K562 (cell line): ENCODE data around the gene PHLDB3. TPM values are rescaled to one million over a fixed set of nuclear protein-coding genes. Genes with fewer than 3 reads are reported as not detected.
A peak's percentile ranks its signal among the peaks of the same experiment; 100 is the strongest.

Experiments
- ATAC-seq: fragments of 200-7000 bp; cut with Tn5 transposase; 3 replicates; pipeline ENCODE4 v1.9.1; 2020; ENCODE audit warnings: moderate library complexity
- BruUV-seq: library from RNA; stranded (reverse); fragments of 400-500 nt; replicated peaks from 2 replicates; lab custom pipeline; 2021; lab: Mats Ljungman, UMichigan
- CTCF ChIA-PET: fragments of 300-600 bp; formaldehyde crosslinking; extraction: SDS; loops from one replicate; lab custom pipeline; 2021; ENCODE audit warnings: low intra/inter-chr PET ratio; lab: Yijun Ruan, JAX
- POLR2A ChIA-PET: fragments of 300-600, 350-650 bp; sonication (Branson Sonifier 250); formaldehyde crosslinking; extraction: SDS; loops from one replicate; lab custom pipeline; 2021; ENCODE audit warnings: antibody characterized with exemption, inconsistent platforms; lab: Yijun Ruan, JAX
- DNase-seq, 4 experiments: peaks; one replicate each; pipeline versions ENCODE4 v3.0.0 to v3.0.0-alpha.2; 2011 to 2018; ENCODE audit warnings: low spot score in 3 of 4, mixed read lengths in 3 of 4; ENCODE audit errors: extremely low read depth in 1 of 4
- FAIRE-seq: peaks from 2 replicates; lab custom pipeline; 2011; peaks lifted over from hg19 to GRCh38; lab: Jason Lieb, UNC
- H2AFZ ChIP-seq: 2 replicates; pipeline ENCODE4 v1.6.0; 2011; ENCODE audit warnings: low read depth, low read length, control low read depth, inconsistent platforms
- H3K27ac ChIP-seq: fragments of 200-600 bp; 3 replicates; pipeline ENCODE4 v1.8.0; 2011; ENCODE audit warnings: low read depth, mild to moderate bottlenecking, control low read depth, inconsistent platforms, low read length, moderate library complexity, mixed read lengths; ENCODE audit errors: extremely low read depth
- H3K27me3 ChIP-seq, 2 experiments: fragments of 300-600 bp in 1 of 2; 2 replicates in 1 of 2; 3 replicates in 1 of 2; pipeline versions ENCODE4 v1.6.0 to v1.8.0; 2011; ENCODE audit warnings: inconsistent platforms in 2 of 2, low read length in 2 of 2, mild to moderate bottlenecking in 1 of 2, mixed read lengths in 1 of 2, moderate library complexity in 1 of 2; ENCODE audit not compliant: control insufficient read depth in 2 of 2, insufficient read depth in 2 of 2
- H3K36me3 ChIP-seq: fragments of 300-600 bp; 3 replicates; pipeline ENCODE4 v1.8.0; 2011; ENCODE audit warnings: mild to moderate bottlenecking, low read length, inconsistent platforms; ENCODE audit not compliant: control insufficient read depth, insufficient read depth
- H3K4me1 ChIP-seq, 2 experiments: fragments of 200-600 bp in 1 of 2; replicated peaks in 1 of 2; 2 replicates in 1 of 2; 3 replicates in 1 of 2; pipeline versions ENCODE4 v1.5.1 to v1.8.0; 2011; ENCODE audit warnings: inconsistent platforms in 2 of 2, low read length in 2 of 2, mild to moderate bottlenecking in 1 of 2, mixed read lengths in 1 of 2, moderate library complexity in 1 of 2; ENCODE audit not compliant: control insufficient read depth in 2 of 2, insufficient read depth in 2 of 2
- H3K4me2 ChIP-seq: 2 replicates; pipeline ENCODE4 v1.6.1; 2011; ENCODE audit warnings: low read length, control low read depth, inconsistent platforms, mixed read lengths; ENCODE audit not compliant: insufficient read depth
- H3K4me3 ChIP-seq: fragments of 200-600 bp; sonication (generic), shearing (Covaris generic); 2 replicates; pipeline ENCODE4 v1.5.1; 2016; ENCODE audit warnings: control low read depth, inconsistent platforms
- H3K79me2 ChIP-seq: fragments of 200-600 bp; 3 replicates; pipeline ENCODE4 v1.8.0; 2011; ENCODE audit warnings: low read length, inconsistent platforms; ENCODE audit not compliant: control insufficient read depth, insufficient read depth
- H3K9ac ChIP-seq, 2 experiments: 2 replicates each; pipeline versions ENCODE4 v1.6.0 to v1.6.1; 2011; ENCODE audit warnings: low read depth in 2 of 2, low read length in 2 of 2, control low read depth in 1 of 2, inconsistent platforms in 1 of 2, mild to moderate bottlenecking in 1 of 2, mixed read lengths in 1 of 2; ENCODE audit not compliant: insufficient read depth in 1 of 2
- H3K9me1 ChIP-seq: one replicate; pipeline ENCODE4 v1.6.0; 2011; ENCODE audit warnings: inconsistent platforms, mild to moderate bottlenecking, low read length, moderate library complexity; ENCODE audit not compliant: control insufficient read depth, insufficient read depth
- H3K9me3 ChIP-seq: replicated peaks from 2 replicates; pipeline ENCODE4 v1.5.1; 2011; ENCODE audit warnings: low read depth, low read length, inconsistent platforms; ENCODE audit not compliant: control insufficient read depth, insufficient read depth
- H4K20me1 ChIP-seq: replicated peaks from 2 replicates; pipeline ENCODE4 v1.6.1; 2011; ENCODE audit warnings: low read length, inconsistent platforms, mixed read lengths; ENCODE audit not compliant: control insufficient read depth, insufficient read depth
- BCOR ChIP-seq: fragments of 450-650 bp; IDR thresholded peaks from 2 replicates; pipeline ENCODE4 v1.6.1; 2016
- E2F3 ChIP-seq: fragments of 250-450 bp; sonication (Bioruptor Pico); IDR thresholded peaks from 2 replicates; pipeline ENCODE4 v1.4.0; 2020; ENCODE audit warnings: mild to moderate bottlenecking
- MTA2 ChIP-seq: fragments of 450-650 bp; IDR thresholded peaks from 2 replicates; pipeline ENCODE4 v1.6.1; 2016; ENCODE audit warnings: low read depth
- RBM25 ChIP-seq: fragments of 200-400 bp; formaldehyde crosslinking; IDR thresholded peaks from 2 replicates; pipeline ENCODE4 v1.6.1; 2018; ENCODE audit warnings: low read length, low read depth, moderate library complexity; ENCODE audit not compliant: severe bottlenecking
- SNIP1 ChIP-seq: fragments of 450-650 bp; IDR thresholded peaks from 2 replicates; pipeline ENCODE4 v1.7.1; 2017; ENCODE audit warnings: low read depth, mild to moderate bottlenecking
- ZBTB9 ChIP-seq: fragments of 450-650 bp; formaldehyde crosslinking; IDR thresholded peaks from 2 replicates; pipeline ENCODE4 v1.4.0; 2020; ENCODE audit warnings: mild to moderate bottlenecking, moderate library complexity
- ZFP36 ChIP-seq: fragments of 150-350 bp; IDR thresholded peaks from 2 replicates; pipeline ENCODE4 v1.6.1; 2018; ENCODE audit warnings: low read length, low read depth; ENCODE audit not compliant: partially characterized antibody
- ZNF121 ChIP-seq: sonication (generic); formaldehyde crosslinking; conservative IDR thresholded peaks from 2 replicates; pipeline ENCODE4 v1.8.0; 2022; ENCODE audit warnings: missing genetic modification reagents
- WGBS: fragments of 100-300 bp; shearing (Covaris generic); methylation state at CpG from one replicate; pipeline ENCODE4 v1.1.6; 2016; ENCODE audit warnings: low coverage, mixed read lengths; ENCODE audit not compliant: insufficient coverage; ENCODE audit errors: missing lambda C conversion rate; 5-methylcytosine and 5-hydroxymethylcytosine counted together
- in situ Hi-C: fragments of 300-500 bp; cut with MboI; formaldehyde crosslinking; loops from 4 replicates; pipeline ENCODE4 v1.15.0; 2018; ENCODE audit warnings: inconsistent platforms, mixed read lengths
- intact Hi-C: fragments of 100-400 bp; cut with micrococcal nuclease; formaldehyde crosslinking; loops from 2 replicates; pipeline ENCODE4 v1.14.2; 2022
- polyA plus RNA-seq, 8 experiments: library from polyadenylated mRNA; depleted of rRNA in 4 of 8; stranded (reverse) in 5 of 8; unstranded in 3 of 8; fragments of >200 nt; fragmentation: Nextera tagmentation in 2 of 8; fragmentation: Illumina TruSeq in 1 of 8; extraction: Ambion mirVana in 2 of 8; extraction: Trizol in 1 of 8; gene quantifications; 2 replicates each; pipeline versions ENCODE4 v1.2.1 to v1.2.3, GENCODE V29; 2011 to 2014; ENCODE audit warnings: inconsistent platforms in 1 of 8, missing spikeins in 1 of 8
- total RNA-seq, 7 experiments: library from RNA; depleted of rRNA in 6 of 7; stranded (reverse); fragments of >200 nt in 6 of 7; fragmentation: Illumina TruSeq in 2 of 7; extraction: Trizol in 2 of 7; gene quantifications; 2 replicates each; pipeline versions ENCODE4 v1.2.1 to v1.2.3, GENCODE V29; 2011 to 2021; ENCODE audit warnings: low replicate concordance in 1 of 7

Gene PHLDB3
- total and polyA plus RNA-seq, 9 of the 15 experiments (the other 6 are each of a cell fraction or from before 2014, with no cell fraction given) = 0.04 to 23.5 (median 3.9) TPM

DNA sequence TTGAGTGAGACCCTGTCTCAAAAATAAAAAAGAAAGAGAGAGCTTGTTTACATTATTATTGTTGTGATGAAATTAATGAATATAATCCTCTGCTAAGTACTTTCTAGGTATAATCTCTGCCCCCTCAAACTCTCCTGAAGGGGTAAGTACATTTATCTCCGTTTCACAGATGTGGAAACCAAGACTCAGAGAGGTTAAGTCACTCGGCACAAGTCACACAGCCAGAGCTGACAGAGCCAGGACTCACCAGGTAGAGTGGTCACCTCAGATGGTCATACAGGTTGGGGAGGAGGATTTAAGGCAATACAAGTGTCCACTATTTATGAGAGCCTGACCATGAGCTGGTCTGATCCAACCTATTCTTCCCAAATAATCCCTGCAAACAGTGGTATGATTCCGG, 24.0 kb downstream of the PHLDB3 start:
- Histone ChIP-seq H3K36me3 (no peaks in the 10 kb centered on the region), H4K20me1 (no peaks in the 10 kb centered on the region), H3K4me3 (no peak overlapping the region), H2AFZ (no peak overlapping the region), H3K4me1 (peaks cover 3% of the 10 kb centered on the region in 2 experiments; a peak in 3 of 5 replicates), H3K27me3 (no peaks in the 10 kb centered on the region), H3K27ac (no peak overlapping the region), H3K9ac (no peak overlapping the region), H3K9me1 (no peaks in the 10 kb centered on the region), H3K9me3 (no peaks in the 10 kb centered on the region), H3K79me2 (no peaks in the 10 kb centered on the region), H3K4me2 (no peak overlapping the region)
- in situ Hi-C loops = no loop called here
- no peak for FAIRE-seq
- DNase-seq = no peak
- no peak for ATAC-seq
- ChIA-PET CTCF (no interaction called here), POLR2A (interaction anchor here (0.8 to 1.2 kb wide), 2 partner anchors 10 to 13 kb away, joined by 3 read pairs; no protein-coding TSS in a partner anchor)
- BruUV-seq = no TSS peak
- TF ChIP-seq MTA2 (no peak), E2F3 (CRISPR knock-in tag) (no peak), ZFP36 (peak; percentile 78), RBM25 (peak; percentile 92), BCOR (peak; percentile 70), SNIP1 (no peak)
- 43% methylated on average over 2 of the region's 3 CpGs for WGBS
- intact Hi-C loops = no loop called here

- Histone ChIP-seq H3K36me3 (no peaks in the 10 kb centered on the region), H3K4me3 (no peak overlapping the region), H3K9me1 (no peaks in the 10 kb centered on the region)
- no peak for DNase-seq
- intact Hi-C loops = no loop called here
- TF ChIP-seq ZBTB9 (CRISPR knock-in tag) (no peak), ZNF121 (CRISPR knock-in tag) (peak; percentile 75)
- TF ChIP-seq, all 486 proteins: peak for 1
- in situ Hi-C loops = no loop called here
- POLR2A ChIA-PET = interaction anchor here (0.8 to 1.4 kb wide), 4 partner anchors 11 to 16 kb away, joined by 3 to 8 read pairs (median 4); no protein-coding TSS in a partner anchor
- WGBS = 53% methylated on average over 4 of the region's 4 CpGs
- FAIRE-seq (no peak), ATAC-seq (no peak)
- Histone ChIP-seq H3K4me1 (peaks cover 5 to 7% of the 10 kb centered on the region in 2 experiments; a peak in 4 of 5 replicates), H3K9me3 (no peaks in the 10 kb centered on the region), H3K9ac (no peak overlapping the region), H2AFZ (no peak overlapping the region), H3K27me3 (no peaks in the 10 kb centered on the region), H3K79me2 (no peaks in the 10 kb centered on the region), H3K27ac (no peak overlapping the region), H4K20me1 (no peaks in the 10 kb centered on the region), H3K4me2 (no peak overlapping the region)
- CTCF ChIA-PET = no interaction called here
- no TSS peak for BruUV-seq
Observed at GRCh38 chr19:43479961-43480561, 24.5 kb downstream of the PHLDB3 start.
